B cell (primary cell): Measurements from ENCODE around the gene DOCK4.

Experiments
- EZH2 ChIP-seq: IDR thresholded peaks from 2 replicates; pipeline ENCODE4 v1.6.1; 2012; ENCODE audit warnings: borderline replicate concordance, low read depth, mild to moderate bottlenecking, moderate library complexity, low read length; ENCODE audit not compliant: insufficient read depth, poor library complexity, severe bottlenecking
- TF ChIP-seq, protein P1 (sequence below): fragments of 200-600 bp; IDR thresholded peaks from one replicate; pipeline ENCODE4 v1.8.0; 2022; ENCODE audit warnings: antibody characterized with exemption, mild to moderate bottlenecking

GRCh38 chr7:111910656-111911055 lies 295.5 kb downstream of the DOCK4 start:
- TF ChIP-seq, protein P1, sequence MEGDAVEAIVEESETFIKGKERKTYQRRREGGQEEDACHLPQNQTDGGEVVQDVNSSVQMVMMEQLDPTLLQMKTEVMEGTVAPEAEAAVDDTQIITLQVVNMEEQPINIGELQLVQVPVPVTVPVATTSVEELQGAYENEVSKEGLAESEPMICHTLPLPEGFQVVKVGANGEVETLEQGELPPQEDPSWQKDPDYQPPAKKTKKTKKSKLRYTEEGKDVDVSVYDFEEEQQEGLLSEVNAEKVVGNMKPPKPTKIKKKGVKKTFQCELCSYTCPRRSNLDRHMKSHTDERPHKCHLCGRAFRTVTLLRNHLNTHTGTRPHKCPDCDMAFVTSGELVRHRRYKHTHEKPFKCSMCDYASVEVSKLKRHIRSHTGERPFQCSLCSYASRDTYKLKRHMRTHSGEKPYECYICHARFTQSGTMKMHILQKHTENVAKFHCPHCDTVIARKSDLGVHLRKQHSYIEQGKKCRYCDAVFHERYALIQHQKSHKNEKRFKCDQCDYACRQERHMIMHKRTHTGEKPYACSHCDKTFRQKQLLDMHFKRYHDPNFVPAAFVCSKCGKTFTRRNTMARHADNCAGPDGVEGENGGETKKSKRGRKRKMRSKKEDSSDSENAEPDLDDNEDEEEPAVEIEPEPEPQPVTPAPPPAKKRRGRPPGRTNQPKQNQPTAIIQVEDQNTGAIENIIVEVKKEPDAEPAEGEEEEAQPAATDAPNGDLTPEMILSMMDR = no peak
- no peak for TF ChIP-seq EZH2
